CD4-positive, alpha-beta T cell treated with Interleukin-6 for 4 hours (primary cell): ENCODE data around the gene DHX32.

Experiments used
- DNase-seq: peaks from one replicate; pipeline ENCODE4 v3.0.0-alpha.2; 2020; ENCODE audit warnings: mixed read lengths

The DHX32 gene

DNA sequence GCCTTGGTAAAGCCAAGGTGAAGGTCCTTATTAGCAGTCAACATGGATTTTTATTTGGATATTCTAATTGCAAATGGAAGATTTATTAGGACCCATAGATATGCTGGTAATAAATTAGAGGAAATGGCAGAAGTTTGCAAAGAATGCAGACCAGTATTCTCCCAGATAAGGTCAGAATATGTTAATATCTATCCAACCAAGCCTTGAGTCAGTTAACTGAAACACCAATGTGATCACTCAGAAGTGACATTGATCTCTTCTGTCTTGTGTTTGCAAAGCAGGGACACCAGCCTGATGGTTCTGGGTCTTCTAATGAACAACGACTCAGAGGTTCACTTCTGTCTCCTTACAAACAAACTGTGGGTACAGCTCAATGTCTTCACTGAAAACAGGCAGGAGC is 79.5 kb downstream of the DHX32 start:
- DNase-seq, result no peak

DNA sequence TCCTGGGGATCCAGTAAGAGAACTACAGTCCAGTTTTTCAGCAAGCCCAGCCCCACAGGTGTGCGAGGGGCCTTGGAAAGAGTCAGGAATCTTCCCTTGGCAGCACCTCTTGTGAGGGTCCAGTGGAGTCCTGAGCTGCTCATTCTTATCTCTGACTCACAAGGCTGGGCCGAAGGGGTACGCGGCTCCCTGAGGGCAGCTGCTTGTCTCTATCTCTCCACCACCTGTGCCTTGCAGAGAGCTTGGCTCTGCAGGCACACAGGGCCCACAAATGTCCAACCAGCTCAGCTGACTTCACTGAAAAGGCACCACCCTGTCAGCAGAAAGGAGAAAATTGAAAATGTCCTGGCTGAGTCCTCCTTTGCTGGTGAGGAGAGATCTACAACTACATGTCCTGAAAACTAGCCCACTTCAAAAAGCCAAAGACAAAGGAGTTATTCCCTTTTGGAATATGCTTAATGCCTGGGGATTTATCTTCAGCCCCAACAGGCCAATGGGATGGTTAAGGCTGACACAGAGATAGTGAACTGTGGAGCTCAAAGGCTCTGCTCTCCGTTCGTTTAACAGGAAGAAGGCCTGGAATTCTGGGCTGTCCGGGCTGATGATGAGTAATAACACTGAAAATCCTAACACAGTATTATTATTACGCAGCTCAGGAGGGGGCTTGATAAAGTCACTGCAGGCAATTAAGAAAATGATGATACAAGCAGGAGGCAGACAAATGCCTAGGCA is 81.5 kb downstream of the DHX32 start:
- no peak for DNase-seq

DNA sequence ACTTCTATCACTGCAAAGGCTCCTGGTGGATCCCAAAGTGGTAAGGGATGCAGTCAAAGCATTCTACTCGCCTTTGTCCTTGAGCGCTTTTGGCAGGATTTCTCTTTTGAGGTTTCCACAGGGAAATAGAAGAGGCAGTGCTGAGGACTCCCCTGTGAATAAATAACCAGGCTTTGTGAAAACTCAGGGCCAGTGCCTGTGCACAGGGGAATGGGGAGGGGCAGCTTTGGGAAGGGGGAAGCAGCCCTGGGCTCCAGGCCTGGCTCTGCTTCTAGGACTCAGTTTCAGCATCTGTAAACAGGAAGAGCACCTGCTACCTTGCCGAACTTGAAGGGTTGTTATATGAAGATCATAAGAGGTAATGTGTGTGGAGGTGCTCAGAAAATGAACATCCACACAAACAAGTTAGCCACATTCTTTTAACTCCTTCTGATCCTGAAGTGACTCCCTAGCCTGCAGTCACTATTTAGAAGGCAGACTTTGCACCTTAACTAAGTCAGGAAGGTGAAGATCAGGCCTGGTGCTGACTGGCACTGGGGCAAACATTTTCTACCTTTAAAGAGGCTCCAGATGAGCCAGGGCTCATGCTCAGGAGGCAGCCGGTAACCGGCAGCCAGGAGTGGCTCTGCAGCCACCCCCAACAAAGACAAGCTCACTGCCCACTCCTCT is 83.0 kb downstream of the DHX32 start:
- no peak for DNase-seq

DNA sequence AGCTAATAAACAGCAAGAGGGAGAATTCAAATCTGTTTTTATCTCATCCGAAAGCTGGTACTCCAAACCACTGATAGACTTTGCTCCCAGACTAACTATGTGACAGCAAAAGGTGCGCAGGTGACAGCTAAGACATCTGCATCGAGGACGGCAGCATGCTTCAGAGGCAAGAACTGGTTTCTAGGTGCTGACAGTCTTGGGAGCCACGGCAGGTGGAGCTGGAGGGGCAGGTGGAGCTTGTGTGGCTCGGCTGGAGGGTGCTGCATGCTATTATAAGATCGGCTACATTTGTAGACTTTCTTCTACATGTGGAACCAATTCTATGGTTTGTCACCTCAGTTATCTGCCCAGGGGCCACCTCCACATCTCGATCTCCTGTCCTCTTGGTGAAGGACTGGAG is 83.7 kb downstream of the DHX32 start:
- DNase-seq, result no peak

DNA sequence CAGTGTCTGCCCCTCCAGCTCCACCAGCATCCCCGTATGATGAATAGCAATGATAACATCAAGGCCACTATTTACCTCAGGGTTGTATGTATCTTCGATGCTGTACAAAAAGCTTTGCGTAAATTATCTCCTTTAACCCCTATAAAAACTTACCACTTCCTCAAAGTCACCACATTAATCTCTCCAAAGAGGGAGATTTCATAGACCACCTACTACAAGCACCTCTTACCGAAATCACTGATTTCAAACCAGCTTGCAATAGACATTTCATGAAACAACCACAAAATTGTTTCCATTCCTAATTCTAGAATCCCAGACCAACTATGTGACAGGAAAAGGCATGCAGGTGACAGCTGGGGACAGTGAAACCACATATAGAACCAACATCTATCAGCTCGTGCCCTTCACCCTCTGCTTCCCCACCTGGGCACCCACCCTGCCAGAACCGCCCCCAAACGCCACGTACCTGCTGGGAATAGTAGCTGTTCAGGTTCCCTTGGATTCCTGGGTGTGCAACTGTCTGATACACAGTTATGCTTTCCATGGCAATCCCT is 85.4 kb downstream of the DHX32 start:
- DNase-seq, result no peak

DNA sequence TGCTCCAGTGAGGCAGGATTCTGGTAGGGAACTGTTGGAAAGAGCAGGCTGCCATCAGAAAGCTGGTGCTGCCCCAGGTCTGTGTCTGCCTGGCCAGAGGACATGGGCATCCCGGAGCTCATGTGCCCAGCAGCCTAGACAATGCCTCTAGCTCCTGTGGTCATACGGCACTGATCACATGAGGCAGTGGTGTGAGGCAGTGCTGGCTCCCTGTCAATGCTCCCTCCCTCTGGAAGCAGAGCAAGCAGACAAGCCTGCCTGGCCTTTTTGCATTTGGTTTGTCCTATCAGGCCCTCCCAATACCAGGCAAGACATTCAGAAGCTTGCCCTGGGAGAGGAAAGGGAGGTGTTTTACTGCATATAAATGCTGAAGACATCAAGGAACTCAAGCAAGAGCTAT is 86.0 kb downstream of the DHX32 start:
- DNase-seq, result no peak

DNA sequence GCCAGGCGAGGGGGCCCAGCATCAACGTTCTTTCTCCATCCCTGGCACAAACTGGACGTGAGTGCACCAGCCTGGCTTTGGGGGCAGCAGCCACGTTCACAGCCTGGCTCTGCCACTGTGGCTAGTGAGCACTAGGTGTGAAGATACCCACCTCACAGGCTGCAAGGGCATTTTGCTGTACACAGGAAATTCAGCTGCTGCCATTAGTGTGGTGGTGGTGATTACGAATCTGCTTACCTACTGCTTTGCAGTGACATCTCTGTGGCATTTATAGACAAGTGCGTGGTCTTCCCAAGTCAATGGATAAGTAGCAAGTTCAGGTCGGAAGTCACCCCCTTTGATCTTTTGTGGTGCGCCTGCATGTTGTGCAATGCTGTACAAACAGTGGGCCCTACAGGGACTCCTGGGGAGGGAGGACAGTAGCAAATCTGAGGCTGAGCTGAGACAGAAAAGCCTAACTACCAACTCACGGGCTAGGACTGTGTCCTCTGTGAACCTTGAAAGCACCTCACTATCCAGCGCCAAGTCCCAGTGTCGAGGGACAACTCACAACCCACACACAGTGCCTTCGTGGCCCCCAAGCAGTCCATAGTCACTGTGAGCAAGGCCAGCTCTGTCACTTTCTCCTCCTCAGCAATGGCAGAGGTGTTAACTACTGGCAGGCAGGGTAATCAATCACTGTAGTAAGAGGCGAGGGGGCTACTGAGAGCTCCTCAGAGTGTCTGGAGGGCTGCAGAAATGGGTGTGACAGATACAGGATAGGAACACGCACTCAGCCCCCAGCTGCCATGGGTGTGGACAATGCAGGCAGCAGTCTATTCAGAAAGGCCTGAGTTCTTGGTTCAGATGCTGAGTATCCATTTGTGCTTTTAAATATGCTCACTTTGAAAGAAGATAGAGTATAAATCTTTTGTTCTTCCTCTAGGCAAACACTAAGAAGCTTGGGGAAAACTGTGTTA is 88.5 kb downstream of the DHX32 start:
- DNase-seq, result no peak

DNA sequence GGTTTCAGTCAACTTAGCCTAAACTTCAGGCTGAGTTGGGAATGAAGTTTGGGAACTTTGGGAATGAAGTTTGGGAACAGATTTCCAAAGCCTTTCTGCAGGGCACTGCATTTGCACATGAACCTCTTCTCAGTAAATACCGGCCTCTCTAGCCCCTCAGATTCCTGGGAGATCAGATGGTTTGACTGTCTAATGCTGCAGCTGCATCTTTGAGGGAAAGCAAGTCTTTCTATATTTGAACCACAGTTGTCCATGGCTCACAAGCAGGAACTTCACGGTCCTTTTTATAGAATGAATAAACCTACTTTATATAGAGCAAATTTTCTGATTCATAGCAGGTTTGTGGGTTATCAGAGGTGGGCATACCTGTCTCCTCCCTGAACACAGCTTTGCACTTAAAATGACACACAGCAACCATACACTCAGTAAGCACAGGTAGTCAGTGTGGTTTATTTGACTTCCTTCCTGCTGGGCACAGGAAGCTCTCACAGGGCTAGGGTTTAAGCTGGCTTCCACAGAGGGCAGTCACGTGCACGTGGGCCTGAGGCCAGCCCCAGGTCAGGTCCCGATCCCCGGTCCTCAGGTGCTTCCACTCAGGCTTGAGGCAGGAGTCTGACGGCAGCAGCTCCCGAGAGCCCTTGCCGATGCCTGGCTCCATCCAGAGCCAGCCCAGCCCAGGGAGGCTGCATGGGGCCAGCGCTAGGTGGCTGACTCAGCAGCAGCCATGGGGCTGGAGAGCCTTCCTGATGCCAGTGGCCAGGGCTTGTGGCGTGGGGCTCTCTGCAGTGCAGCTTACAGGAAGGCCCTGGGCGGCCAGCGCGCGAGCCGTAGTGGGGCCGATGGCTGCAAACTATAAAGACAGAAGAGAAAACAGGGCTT is 92.7 kb downstream of the DHX32 start:
- DNase-seq, result no peak
